GM19351 (cell line): ENCODE measurements around the gene CALY.
A peak's percentile ranks its signal among the peaks of the same experiment; 100 is the strongest.

Source experiments
- ATAC-seq: cut with Tn5 transposase; IDR thresholded peaks from one replicate; pipeline ENCODE4 v1.9.1; 2021; ENCODE audit warnings: mild to moderate bottlenecking, moderate library complexity; ENCODE audit not compliant: unreplicated experiment

Gene CALY

DNA sequence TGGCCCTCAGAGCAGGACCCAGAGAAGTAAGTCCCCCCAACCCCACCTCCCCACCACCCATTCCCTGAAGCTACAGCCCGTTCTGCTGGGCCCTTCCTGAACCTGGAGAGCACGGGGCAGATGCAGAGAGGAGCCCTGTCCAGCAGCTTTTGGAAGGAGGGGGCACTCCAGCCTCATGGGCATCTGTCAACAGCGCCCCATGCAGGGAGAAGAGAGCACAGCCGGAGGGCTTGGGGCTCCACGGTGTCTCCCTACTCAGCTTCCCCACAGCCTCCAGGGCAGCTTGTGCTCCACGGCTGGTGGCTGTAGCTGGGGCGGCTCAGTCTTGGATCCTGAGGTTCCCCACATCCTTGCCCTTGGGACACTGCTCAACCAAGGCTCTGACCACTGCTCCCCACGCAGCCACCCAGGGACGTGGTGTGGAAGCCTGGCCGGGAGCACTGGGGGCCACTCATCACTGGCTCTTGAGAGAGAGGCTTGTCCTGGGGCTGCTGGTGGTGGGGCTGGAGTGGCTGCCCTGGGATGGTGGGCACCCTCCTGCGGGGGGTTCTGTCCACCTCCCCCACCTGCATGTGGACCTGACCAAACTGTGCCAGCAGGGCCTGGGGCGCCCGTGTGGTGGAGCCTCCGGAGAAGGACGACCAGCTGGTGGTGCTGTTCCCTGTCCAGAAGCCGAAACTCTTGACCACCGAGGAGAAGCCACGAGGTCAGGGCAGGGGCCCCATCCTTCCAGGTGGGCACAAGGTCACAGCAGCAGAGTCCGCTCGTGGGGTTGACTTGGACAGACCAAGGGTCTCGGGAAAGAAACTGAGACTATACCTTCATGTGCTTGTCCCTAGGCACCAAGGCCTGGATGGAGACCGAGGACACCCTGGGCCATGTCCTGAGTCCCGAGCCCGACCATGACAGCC lies 15.0 kb upstream of the CALY start:
- ATAC-seq: no peak

GRCh38 chr10:133350950-133351329 lies 14.2 kb upstream of the CALY start:
- ATAC-seq: no peak

DNA sequence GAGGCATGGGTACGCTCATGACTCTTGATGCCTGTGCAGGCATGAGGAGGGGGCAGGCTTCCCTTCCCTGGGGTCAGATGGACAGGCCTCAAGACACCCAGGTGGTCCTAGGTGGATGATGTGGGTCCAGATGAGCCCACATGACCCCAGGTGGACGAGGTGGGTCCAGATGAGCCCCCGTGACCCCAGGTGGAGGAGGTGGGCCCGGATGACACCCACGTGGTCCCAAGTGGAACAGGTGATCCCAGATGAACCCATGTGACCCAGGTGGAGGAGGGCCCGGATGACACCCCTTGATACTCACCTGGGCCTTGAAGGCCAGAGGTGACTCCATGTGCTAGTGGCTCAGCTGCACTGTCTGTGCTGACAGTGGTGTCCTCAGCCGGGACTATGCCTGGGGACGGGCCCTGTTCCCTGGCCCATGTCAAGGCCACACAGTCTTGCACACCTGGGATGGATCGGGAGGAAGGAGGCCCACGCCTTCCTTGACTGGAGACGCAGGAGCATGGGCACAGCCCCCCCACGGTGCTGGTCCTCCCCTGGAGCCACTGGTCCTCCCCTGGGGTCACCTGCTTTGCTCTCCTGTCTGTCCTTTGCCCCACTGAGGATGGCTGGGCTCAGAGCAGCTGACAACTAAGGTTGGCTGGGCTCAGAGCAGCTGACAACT lies 13.7 kb upstream of the CALY start:
- no peak for ATAC-seq

- no peak for ATAC-seq
Observed at GRCh38 chr10:133349577-133350011, 12.9 kb upstream of the CALY start.

- no peak for ATAC-seq
Observed at GRCh38 chr10:133349160-133349568, 12.5 kb upstream of the CALY start.

- no peak for ATAC-seq
Observed at GRCh38 chr10:133347710-133348517, 11.2 kb upstream of the CALY start.

DNA sequence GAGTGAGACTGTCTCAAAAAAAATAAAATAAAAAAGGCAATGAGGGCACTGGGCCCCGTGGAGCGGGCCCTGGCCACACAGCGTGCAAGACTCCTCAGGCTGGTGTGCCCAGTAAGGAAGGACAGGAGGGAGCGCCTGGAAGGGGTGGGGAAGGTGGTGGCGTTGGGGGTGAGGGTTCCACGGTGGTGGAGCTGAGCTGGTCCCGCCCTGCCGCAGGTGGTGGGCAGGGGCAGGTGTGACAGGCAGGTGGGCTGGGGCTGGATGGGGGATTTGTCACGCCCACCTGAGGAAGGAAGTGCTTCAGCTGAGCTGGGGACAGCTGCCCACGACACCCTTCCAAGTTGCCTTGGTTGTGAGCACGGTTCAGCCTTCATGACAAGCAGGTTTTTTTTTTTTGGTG lies 9.7 kb upstream of the CALY start:
- ATAC-seq: no peak

DNA sequence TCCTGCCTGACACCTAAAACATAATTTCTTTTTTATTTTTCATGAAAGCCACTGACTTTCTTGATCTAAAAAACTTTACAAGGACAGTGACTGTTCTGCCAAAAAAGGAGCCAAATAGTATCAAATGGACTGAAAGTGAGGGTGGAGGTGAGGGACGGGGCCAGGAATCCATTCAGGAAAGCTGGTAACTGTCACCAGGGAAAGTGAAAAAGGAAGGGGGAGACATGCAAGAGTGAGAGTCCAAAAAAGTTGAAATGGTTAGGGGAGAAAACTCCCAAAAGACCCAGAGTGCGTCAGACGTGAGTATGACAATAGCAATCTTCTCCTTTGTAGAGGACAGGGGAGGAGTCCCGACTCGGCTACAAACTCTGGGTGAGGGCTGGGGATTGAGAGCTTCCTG lies 7.5 kb upstream of the CALY start:
- no peak for ATAC-seq

- no peak for ATAC-seq
Observed at GRCh38 chr10:133343558-133343957, 6.9 kb upstream of the CALY start.

DNA sequence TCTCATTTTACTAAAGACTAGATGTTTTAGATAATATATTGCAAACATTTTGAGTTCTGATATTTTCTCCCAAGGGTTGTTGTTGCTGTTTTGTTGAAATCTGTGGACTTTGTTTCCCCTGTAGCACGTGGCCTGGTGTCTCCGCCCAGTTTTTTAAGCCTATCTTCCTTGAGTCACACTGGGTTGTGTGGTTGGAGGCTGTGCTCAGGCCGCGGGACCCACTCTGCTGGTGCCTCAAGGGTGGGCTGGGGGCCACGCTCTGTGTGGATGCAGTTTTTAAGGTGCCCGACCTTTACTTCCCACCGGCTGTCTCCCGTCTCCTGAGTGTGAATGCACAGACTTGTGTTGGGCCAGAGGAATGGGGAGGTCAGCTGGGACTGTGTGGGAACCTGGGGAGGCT lies 6.2 kb upstream of the CALY start:
- no peak for ATAC-seq

GRCh38 chr10:133341983-133342382 lies 5.3 kb upstream of the CALY start:
- no peak for ATAC-seq

GRCh38 chr10:133339708-133340380 lies 3.1 kb upstream of the CALY start:
- ATAC-seq: no peak

- no peak for ATAC-seq
Observed at GRCh38 chr10:133338080-133339071, 1.7 kb upstream of the CALY start.

GRCh38 chr10:133337370-133337725 lies 652 bp upstream of the CALY start:
- no peak for ATAC-seq

GRCh38 chr10:133336118-133336576 lies 549 bp downstream of the CALY start:
- no peak for ATAC-seq

DNA sequence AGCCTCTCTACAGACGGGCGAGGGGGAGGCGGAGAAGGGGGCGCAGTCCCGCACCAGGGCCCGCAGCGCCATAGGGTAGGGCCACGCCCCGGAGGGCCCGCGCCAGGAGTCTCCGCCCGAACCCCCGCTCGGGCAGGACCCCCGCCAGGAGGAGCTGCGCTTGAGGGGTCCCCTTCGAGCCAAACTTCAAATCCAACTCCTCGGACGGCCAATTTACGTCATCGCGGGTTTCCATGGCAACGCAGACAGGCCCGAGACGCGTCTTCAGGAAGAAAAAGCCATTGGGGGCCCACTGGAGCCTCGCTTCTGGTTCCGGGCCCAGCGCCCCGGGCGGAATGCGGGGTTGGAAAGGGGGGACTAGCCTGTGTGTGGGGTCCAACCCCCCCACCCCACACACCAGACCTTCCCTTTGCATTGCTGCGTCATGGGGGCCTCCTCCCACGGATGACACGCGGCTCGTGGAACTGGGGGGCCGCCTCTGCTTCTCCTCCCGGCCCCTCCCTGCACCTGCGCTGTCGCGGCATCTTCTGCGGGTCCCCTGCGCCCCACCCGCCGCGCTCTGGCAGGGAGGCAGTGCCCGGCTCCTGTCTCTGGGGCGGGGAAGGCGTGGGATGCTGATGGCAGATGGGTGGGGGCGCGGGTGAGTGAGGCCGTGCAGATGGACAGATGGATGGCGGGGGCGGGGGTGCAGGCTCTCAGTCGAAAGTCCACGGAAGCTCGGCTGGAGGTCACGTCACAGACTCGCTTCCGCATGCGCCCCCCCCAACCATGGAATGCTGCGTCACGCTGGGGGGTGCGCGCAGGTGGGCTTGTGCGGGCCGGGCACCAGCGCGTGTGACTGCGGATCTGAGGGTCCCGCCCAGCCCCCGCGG lies 1.2 kb downstream of the CALY start:
- ATAC-seq: peak; percentile 47

- peak; percentile 42 for ATAC-seq
Observed at GRCh38 chr10:133334503-133335245, 2.0 kb downstream of the CALY start.
